Gastrocnemius medialis (tissue), 4 donors: ENCODE data around the gene PARP6.

Experiments
- POLR2A ChIP-seq, 2 donors: fragments of 450-650 bp; IDR thresholded peaks; one replicate each; pipeline ENCODE4 v1.6.1; 2017; ENCODE audit warnings: antibody characterized with exemption in 2 of 2, mild to moderate bottlenecking in 2 of 2, moderate library complexity in 2 of 2
- TF ChIP-seq, protein P1 (sequence below), 5 experiments: fragments of 450-650 bp in 3 of 5; fragments of 200-600 bp in 2 of 5; sonication (generic) in 2 of 5; IDR thresholded peaks in 4 of 5; conservative IDR thresholded peaks in 1 of 5; 1 replicate in 4 of 5; 2 replicates in 1 of 5; pipeline ENCODE4 v1.5.1; 2016 to 2019; ENCODE audit warnings: antibody characterized with exemption in 5 of 5, mild to moderate bottlenecking in 3 of 5, moderate library complexity in 3 of 5

DNA sequence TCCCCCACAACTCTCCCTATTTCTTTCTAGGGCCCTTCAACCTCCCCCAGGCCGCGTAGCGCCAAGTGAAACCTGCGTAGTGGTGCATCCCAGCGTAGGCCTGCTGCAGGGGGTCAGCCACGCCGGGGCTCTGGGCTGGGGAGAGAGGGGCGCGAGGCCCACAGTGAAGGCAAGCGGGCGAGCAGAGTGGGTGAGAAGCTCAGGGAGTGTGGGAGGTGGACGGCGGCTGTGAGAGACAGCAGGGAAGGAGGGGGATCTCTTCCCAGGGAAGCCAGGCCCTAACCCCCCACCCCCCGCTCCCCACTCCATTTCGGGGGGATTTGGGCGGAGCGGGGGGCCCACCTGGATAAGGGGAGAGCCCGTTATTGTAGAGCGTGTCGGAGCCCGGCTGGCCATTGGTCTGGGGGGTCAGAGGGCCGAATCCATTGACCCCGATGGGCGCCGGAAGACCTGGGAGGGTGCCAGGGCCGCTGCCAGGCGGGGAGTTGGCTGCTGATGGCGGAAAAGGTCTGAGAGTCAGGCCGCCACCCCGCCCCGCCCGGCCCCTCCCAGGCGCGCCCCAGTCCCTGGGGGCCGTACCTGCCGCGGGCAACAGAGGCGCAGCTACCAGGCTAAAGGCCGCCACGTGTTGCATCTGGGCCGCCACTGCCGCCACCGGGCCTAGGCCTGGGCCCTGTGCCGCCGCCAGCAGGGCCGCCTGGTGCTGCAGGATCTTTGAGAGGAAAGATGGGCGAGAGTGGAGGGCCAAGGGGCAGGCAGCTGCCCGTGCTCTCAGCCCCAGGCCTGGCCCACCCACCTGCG lies 16.6 kb upstream of the PARP6 start:
- TF ChIP-seq, protein P1, sequence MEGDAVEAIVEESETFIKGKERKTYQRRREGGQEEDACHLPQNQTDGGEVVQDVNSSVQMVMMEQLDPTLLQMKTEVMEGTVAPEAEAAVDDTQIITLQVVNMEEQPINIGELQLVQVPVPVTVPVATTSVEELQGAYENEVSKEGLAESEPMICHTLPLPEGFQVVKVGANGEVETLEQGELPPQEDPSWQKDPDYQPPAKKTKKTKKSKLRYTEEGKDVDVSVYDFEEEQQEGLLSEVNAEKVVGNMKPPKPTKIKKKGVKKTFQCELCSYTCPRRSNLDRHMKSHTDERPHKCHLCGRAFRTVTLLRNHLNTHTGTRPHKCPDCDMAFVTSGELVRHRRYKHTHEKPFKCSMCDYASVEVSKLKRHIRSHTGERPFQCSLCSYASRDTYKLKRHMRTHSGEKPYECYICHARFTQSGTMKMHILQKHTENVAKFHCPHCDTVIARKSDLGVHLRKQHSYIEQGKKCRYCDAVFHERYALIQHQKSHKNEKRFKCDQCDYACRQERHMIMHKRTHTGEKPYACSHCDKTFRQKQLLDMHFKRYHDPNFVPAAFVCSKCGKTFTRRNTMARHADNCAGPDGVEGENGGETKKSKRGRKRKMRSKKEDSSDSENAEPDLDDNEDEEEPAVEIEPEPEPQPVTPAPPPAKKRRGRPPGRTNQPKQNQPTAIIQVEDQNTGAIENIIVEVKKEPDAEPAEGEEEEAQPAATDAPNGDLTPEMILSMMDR (IDR thresholded peaks at IDR 0.05 in 4 of 5, conservative IDR thresholded peaks at IDR 0.05 in 1 of 5): no peak
- TF ChIP-seq POLR2A (IDR thresholded peaks at IDR 0.05): no peak
